ENCODE measurements around the gene SIPA1L3. TPM values are rescaled to one million over a fixed set of nuclear protein-coding genes. Genes with fewer than 3 reads are reported as not detected.

Gene SIPA1L3
- total and polyA plus RNA-seq, 9 of the 15 experiments (the other 6 are each of a cell fraction or from before 2014, with no cell fraction given), result 0.01 to 6.1 (median 2.5) TPM

DNA sequence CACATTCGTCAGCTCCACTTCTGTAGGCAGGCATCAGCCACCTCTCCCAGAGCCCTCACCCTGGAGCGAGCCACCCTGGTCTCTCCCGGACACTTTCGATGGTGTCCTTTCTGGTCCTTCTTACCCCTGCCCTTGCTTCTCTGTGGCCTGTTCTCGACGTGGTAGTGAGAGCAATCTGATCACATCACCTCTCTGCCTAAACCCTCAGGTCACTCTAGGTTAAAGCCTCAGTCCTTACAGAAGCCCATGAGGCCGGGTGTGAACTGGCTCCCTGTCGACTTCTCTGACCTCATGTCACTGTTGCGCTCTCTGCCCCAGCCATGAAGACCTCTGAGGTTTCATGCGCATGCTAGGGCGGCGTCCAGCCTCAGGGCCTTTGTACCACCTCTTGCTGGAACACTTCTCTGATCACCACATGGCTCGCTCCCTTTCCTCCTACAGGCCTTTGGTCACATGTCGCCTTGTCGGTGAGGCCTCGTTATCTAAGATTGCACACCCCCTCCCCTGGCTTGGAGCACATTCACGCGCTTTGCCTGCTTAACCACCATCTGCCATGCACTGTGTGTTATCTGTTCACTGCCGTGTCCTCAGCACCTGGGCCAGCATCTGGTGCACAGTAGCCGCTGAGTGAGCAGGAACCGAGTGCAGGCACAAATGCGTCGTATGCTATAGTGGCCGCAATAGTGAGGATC, 215.5 kb downstream of the SIPA1L3 start (continued):
- TF ChIP-seq NCOA2 (IDR thresholded peaks at IDR 0.05; ENCODE audit: partially characterized antibody in 2 of 2) (no peak), POLR2A (conservative IDR thresholded peaks at IDR 0.05) (no peak), MYNN (IDR thresholded peaks at IDR 0.05) (peak; percentile 79), MYNN (CRISPR knock-in tag; IDR thresholded peaks at IDR 0.05) (no peak), CXXC5 (CRISPR knock-in tag; IDR thresholded peaks at IDR 0.05) (peak; percentile 96), TCFL5 (CRISPR knock-in tag; conservative IDR thresholded peaks at IDR 0.05) (no peak), ZNF830 (CRISPR knock-in tag; IDR thresholded peaks at IDR 0.05) (no peak), SNIP1 (IDR thresholded peaks at IDR 0.05; ENCODE audit: low read depth) (no peak), FOXA3 (CRISPR knock-in tag; conservative IDR thresholded peaks at IDR 0.05 in 1 of 2, IDR thresholded peaks at IDR 0.05 in 1 of 2) (no peak), ZNF232 (CRISPR knock-in tag; IDR thresholded peaks at IDR 0.05) (no peak), ZBTB8A (IDR thresholded peaks at IDR 0.05; ENCODE audit: partially characterized antibody) (no peak), PURB (CRISPR knock-in tag; IDR thresholded peaks at IDR 0.05; ENCODE audit: low read depth) (no peak), HDAC3 (IDR thresholded peaks at IDR 0.05; ENCODE audit: borderline replicate concordance, partially characterized antibody) (peak; percentile 38), SRF (CRISPR knock-in tag; IDR thresholded peaks at IDR 0.05) (peak in 1 of 2 experiments; percentile 36; a peak in 1 of 4 replicates), HNRNPLL (IDR thresholded peaks at IDR 0.05; ENCODE audit: low read depth, low read length, poor library complexity, severe bottlenecking) (no peak), RBM17 (IDR thresholded peaks at IDR 0.05; ENCODE audit: borderline replicate concordance, low read depth, low read length) (no peak), ETV5 (CRISPR knock-in tag; IDR thresholded peaks at IDR 0.05; ENCODE audit: low read depth) (peak; percentile 19; the same call in 1 of the 2 replicates)
- TF ChIP-seq, protein P1, sequence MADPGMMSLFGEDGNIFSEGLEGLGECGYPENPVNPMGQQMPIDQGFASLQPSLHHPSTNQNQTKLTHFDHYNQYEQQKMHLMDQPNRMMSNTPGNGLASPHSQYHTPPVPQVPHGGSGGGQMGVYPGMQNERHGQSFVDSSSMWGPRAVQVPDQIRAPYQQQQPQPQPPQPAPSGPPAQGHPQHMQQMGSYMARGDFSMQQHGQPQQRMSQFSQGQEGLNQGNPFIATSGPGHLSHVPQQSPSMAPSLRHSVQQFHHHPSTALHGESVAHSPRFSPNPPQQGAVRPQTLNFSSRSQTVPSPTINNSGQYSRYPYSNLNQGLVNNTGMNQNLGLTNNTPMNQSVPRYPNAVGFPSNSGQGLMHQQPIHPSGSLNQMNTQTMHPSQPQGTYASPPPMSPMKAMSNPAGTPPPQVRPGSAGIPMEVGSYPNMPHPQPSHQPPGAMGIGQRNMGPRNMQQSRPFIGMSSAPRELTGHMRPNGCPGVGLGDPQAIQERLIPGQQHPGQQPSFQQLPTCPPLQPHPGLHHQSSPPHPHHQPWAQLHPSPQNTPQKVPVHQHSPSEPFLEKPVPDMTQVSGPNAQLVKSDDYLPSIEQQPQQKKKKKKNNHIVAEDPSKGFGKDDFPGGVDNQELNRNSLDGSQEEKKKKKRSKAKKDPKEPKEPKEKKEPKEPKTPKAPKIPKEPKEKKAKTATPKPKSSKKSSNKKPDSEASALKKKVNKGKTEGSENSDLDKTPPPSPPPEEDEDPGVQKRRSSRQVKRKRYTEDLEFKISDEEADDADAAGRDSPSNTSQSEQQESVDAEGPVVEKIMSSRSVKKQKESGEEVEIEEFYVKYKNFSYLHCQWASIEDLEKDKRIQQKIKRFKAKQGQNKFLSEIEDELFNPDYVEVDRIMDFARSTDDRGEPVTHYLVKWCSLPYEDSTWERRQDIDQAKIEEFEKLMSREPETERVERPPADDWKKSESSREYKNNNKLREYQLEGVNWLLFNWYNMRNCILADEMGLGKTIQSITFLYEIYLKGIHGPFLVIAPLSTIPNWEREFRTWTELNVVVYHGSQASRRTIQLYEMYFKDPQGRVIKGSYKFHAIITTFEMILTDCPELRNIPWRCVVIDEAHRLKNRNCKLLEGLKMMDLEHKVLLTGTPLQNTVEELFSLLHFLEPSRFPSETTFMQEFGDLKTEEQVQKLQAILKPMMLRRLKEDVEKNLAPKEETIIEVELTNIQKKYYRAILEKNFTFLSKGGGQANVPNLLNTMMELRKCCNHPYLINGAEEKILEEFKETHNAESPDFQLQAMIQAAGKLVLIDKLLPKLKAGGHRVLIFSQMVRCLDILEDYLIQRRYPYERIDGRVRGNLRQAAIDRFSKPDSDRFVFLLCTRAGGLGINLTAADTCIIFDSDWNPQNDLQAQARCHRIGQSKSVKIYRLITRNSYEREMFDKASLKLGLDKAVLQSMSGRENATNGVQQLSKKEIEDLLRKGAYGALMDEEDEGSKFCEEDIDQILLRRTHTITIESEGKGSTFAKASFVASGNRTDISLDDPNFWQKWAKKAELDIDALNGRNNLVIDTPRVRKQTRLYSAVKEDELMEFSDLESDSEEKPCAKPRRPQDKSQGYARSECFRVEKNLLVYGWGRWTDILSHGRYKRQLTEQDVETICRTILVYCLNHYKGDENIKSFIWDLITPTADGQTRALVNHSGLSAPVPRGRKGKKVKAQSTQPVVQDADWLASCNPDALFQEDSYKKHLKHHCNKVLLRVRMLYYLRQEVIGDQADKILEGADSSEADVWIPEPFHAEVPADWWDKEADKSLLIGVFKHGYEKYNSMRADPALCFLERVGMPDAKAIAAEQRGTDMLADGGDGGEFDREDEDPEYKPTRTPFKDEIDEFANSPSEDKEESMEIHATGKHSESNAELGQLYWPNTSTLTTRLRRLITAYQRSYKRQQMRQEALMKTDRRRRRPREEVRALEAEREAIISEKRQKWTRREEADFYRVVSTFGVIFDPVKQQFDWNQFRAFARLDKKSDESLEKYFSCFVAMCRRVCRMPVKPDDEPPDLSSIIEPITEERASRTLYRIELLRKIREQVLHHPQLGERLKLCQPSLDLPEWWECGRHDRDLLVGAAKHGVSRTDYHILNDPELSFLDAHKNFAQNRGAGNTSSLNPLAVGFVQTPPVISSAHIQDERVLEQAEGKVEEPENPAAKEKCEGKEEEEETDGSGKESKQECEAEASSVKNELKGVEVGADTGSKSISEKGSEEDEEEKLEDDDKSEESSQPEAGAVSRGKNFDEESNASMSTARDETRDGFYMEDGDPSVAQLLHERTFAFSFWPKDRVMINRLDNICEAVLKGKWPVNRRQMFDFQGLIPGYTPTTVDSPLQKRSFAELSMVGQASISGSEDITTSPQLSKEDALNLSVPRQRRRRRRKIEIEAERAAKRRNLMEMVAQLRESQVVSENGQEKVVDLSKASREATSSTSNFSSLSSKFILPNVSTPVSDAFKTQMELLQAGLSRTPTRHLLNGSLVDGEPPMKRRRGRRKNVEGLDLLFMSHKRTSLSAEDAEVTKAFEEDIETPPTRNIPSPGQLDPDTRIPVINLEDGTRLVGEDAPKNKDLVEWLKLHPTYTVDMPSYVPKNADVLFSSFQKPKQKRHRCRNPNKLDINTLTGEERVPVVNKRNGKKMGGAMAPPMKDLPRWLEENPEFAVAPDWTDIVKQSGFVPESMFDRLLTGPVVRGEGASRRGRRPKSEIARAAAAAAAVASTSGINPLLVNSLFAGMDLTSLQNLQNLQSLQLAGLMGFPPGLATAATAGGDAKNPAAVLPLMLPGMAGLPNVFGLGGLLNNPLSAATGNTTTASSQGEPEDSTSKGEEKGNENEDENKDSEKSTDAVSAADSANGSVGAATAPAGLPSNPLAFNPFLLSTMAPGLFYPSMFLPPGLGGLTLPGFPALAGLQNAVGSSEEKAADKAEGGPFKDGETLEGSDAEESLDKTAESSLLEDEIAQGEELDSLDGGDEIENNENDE (IDR thresholded peaks at IDR 0.05; ENCODE audit: low read depth, low read length), result no peak

Measured in K562 (cell line).